Lung (tissue), 12 donors: ENCODE data around the gene WDPCP. TPM values are rescaled to one million over a fixed set of nuclear protein-coding genes. Genes with fewer than 3 reads are reported as not detected.

Experiments
- ATAC-seq: fragments of 200-7000 bp; cut with Tn5 transposase; one replicate; pipeline ENCODE4 v1.9.1; 2020; ENCODE audit warnings: moderate number of reproducible peaks; ENCODE audit not compliant: insufficient read depth, low FRiP score
- DNase-seq, 3 donors: peaks; one replicate each; pipeline ENCODE4 v3.0.0-alpha.2; 2013 to 2017
- H3K27ac ChIP-seq, 2 donors: one replicate each; pipeline ENCODE4 v1.5.1; 2013; ENCODE audit warnings: mild to moderate bottlenecking in 2 of 2, moderate library complexity in 2 of 2, control low read depth in 1 of 2, inconsistent platforms in 1 of 2, low read depth in 1 of 2, low read length in 1 of 2
- H3K27me3 ChIP-seq, 3 donors: one replicate each; pipeline ENCODE4 v1.5.1; 2013; ENCODE audit warnings: low read length in 2 of 3; ENCODE audit not compliant: control insufficient read depth in 3 of 3, insufficient read depth in 3 of 3
- H3K36me3 ChIP-seq, 4 donors: one replicate each; pipeline ENCODE4 v1.5.1; 2013; ENCODE audit warnings: low read length in 4 of 4, mild to moderate bottlenecking in 1 of 4, moderate library complexity in 1 of 4; ENCODE audit not compliant: control insufficient read depth in 4 of 4, insufficient read depth in 4 of 4
- H3K4me1 ChIP-seq, 5 donors: one replicate each; pipeline ENCODE4 v1.5.1; 2013; ENCODE audit warnings: low read length in 5 of 5, mild to moderate bottlenecking in 2 of 5, moderate library complexity in 1 of 5; ENCODE audit not compliant: control insufficient read depth in 5 of 5, insufficient read depth in 5 of 5
- H3K4me3 ChIP-seq: one replicate; pipeline ENCODE4 v1.5.1; 2013; ENCODE audit warnings: mild to moderate bottlenecking, control low read depth, moderate library complexity
- H3K9ac ChIP-seq, 2 donors: one replicate each; pipeline ENCODE4 v1.5.1; 2013; ENCODE audit warnings: low read length in 2 of 2, control low read depth in 1 of 2; ENCODE audit not compliant: insufficient read depth in 1 of 2
- H3K9me3 ChIP-seq, 4 donors: one replicate each; pipeline ENCODE4 v1.5.1; 2013; ENCODE audit warnings: low read length in 3 of 4, mild to moderate bottlenecking in 1 of 4, moderate library complexity in 1 of 4; ENCODE audit not compliant: control insufficient read depth in 4 of 4, insufficient read depth in 3 of 4
- WGBS, 2 donors: extraction: QIAGEN DNeasy Blood & Tissue Kit; methylation state at CpG; one replicate each; pipeline ENCODE4 v1.1.7; 2013; 5-methylcytosine and 5-hydroxymethylcytosine counted together
- polyA plus RNA-seq, 2 donors: library from polyadenylated mRNA; stranded (reverse); fragments of 200-250 nt; gene quantifications; one replicate each; pipeline ENCODE4 v1.2.1, GENCODE V29; 2013
- total RNA-seq, 2 donors: library from RNA; depleted of rRNA in 1 of 2; stranded (reverse); fragments of >200 nt in 1 of 2; gene quantifications; one replicate each; pipeline ENCODE4 v1.2.1, GENCODE V29; 2014 to 2021
- TF ChIP-seq, protein P1 (sequence below): IDR thresholded peaks from 2 replicates; pipeline ENCODE4 v1.5.1; 2012; ENCODE audit warnings: mild to moderate bottlenecking; ENCODE audit errors: control extremely low read depth, extremely low read depth
- donor health status: control.
- donor health status: control.
- donor health status: Bipolar disorder and iron deficiency.
- donor health status: healthy.
- donor health status: DM: yes; HTN: yes; CAD: no.

Gene WDPCP
- total and polyA plus RNA-seq, 4 donors = 2.3 to 40.7 (median 8.6) TPM

DNA sequence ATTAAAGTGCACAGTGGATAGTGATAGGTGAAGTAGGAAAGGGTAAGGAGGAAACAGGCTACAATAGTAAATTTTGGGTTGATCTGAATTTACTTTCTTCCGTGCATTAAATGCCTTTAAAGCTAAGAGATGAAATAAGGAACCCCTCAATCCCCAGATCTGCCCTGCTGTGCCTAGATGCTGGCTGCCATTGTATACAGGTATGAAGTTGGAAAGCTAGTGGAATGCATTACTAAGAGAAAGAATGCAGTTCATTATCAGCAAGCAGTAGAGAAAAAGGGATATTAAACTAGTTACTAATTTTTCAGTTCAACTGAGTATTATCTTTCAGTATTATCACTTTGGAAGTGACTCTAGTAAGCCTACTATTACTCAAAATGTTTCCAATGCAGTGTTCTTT is 93.3 kb downstream of the WDPCP start:
- H3K9me3 ChIP-seq = no peaks in the 10 kb centered on the region
- no peaks in the 10 kb centered on the region for H3K27me3 ChIP-seq
- DNase-seq (no peak), ATAC-seq (no peak)
- H3K36me3 ChIP-seq = no peaks in the 10 kb centered on the region
- H3K27ac ChIP-seq = no peak overlapping the region
- 96 to 98% methylated on average over 1 of the region's 1 CpG for WGBS, 2 donors
- H3K4me1 ChIP-seq = peaks cover 0 to 4% (median 0%) of the 10 kb centered on the region in 5 donors
- TF ChIP-seq, protein P1, sequence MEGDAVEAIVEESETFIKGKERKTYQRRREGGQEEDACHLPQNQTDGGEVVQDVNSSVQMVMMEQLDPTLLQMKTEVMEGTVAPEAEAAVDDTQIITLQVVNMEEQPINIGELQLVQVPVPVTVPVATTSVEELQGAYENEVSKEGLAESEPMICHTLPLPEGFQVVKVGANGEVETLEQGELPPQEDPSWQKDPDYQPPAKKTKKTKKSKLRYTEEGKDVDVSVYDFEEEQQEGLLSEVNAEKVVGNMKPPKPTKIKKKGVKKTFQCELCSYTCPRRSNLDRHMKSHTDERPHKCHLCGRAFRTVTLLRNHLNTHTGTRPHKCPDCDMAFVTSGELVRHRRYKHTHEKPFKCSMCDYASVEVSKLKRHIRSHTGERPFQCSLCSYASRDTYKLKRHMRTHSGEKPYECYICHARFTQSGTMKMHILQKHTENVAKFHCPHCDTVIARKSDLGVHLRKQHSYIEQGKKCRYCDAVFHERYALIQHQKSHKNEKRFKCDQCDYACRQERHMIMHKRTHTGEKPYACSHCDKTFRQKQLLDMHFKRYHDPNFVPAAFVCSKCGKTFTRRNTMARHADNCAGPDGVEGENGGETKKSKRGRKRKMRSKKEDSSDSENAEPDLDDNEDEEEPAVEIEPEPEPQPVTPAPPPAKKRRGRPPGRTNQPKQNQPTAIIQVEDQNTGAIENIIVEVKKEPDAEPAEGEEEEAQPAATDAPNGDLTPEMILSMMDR = no peak
- no peak overlapping the region for H3K4me3 ChIP-seq
- H3K9ac ChIP-seq = no peak overlapping the region

DNA sequence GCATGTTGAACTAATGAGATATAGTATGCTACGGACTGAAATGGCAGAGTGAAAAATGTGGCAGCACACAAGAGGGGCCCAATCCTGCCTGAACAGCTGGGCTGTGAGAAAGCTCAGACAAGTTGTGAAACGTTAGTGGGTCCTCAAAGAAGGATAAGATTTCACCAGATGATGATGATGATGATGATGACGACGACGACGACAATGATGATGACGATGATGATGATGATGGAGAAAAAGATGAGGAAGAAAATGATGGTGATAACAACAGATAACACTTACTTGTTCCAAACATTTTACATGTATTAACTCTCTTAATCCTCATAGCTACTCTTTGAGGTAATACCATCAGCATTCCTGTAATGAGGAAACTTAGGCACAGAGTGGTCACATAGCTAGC is 94.2 kb downstream of the WDPCP start:
- WGBS, 2 donors = 90 to 94% methylated on average over 7 of the region's 7 CpGs
- DNase-seq = no peak

DNA sequence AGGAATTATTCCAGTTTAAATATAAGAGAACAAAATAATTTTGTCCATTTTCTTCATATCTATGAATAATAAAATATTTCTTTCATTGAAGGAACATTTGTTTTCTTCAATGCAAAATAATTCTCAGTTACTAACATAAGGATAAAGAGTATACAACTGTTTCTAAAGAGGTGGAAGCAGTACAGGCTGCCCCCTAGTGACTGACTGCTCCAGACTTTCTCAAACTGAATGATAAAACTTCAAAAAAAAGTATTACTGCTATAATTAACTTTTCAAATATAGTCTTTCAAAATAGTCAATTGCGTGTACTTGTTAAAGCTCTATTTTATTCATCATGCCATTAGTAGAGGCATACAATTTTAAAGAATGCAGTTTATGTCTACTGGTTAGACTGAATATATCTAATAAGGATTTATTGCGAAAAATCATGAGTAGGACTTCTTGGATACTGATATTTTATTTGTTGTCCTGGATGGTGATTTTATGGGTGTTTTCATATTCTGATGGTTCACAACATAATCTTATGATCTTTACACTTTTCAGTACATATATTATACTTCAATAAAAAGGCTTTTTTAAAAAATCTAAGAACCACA is 100.1 kb downstream of the WDPCP start:
- TF ChIP-seq, protein P1 = no peak
- Histone ChIP-seq H3K27ac (no peak overlapping the region), H3K9ac (no peak overlapping the region), H3K4me1 (peaks cover 0 to 6% (median 0%) of the 10 kb centered on the region in 5 donors), H3K27me3 (no peaks in the 10 kb centered on the region), H3K36me3 (no peaks in the 10 kb centered on the region), H3K9me3 (no peaks in the 10 kb centered on the region), H3K4me3 (no peak overlapping the region)
- peak; percentile 41 to 73 (median 62) for DNase-seq
- WGBS, 2 donors = 76 to 81% methylated on average over 2 of the region's 2 CpGs
- ATAC-seq = no peak

More for the DNA sequence above, 94.2 kb downstream of the WDPCP start:
- Histone ChIP-seq H3K9ac (no peak overlapping the region), H3K9me3 (no peaks in the 10 kb centered on the region), H3K4me1 (peaks cover 0 to 4% (median 0%) of the 10 kb centered on the region in 5 donors), H3K27ac (no peak overlapping the region), H3K4me3 (no peak overlapping the region), H3K36me3 (no peaks in the 10 kb centered on the region), H3K27me3 (no peaks in the 10 kb centered on the region)
- TF ChIP-seq, protein P1 = no peak
- no peak for ATAC-seq

DNA sequence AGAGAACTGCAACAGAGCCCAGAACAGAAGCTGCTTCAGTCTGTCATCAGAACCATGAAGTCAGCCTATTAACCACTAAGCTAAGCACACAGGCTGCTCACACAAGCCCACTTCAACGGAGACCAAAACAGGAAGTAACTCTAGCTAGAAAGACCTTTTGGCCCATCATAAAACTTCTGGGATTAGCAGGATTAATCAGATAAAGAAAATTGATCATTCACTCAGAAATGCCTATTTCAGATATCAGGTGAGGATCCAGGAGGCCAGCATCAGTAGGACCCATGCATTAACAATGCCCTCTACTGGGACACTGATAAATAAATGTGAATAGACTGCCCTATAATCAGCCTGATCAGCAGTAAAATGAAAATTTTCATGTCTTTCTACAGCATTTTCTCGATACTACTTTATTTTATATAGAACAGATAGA is 101.4 kb downstream of the WDPCP start:
- Histone ChIP-seq H3K4me3 (no peak overlapping the region), H3K9me3 (no peaks in the 10 kb centered on the region), H3K27me3 (no peaks in the 10 kb centered on the region), H3K4me1 (peaks cover 0 to 6% (median 0%) of the 10 kb centered on the region in 5 donors), H3K36me3 (no peaks in the 10 kb centered on the region), H3K27ac (no peak overlapping the region), H3K9ac (no peak overlapping the region)
- ATAC-seq (no peak), DNase-seq (no peak)
- WGBS, 2 donors = 61 to 73% methylated on average over 2 of the region's 2 CpGs
- TF ChIP-seq, protein P1 = no peak
